Measurements from ENCODE around the gene CCDC190.

DNA sequence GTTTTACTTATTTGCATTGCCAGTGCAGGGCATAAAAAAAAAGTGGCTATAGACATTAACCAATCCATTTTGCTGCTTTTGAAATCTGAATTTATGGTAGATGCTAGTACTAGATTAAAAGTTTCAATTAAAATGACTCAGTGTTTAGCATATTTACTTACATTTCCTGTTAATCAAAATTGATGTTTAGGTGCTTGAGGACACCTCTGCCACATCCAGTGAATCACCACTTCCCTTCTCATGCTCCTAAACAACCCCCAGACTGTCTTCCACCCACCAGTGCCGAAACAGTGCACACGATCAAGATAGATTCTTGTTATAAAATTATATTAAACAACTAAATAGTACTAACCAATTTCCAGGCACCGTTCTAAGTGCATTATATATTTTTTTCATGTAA is 37.7 kb downstream of the CCDC190 start:
- TF ChIP-seq EP300 (IDR thresholded peaks at IDR 0.05) (no peak), CTCF (IDR thresholded peaks at IDR 0.05) (no peak), POLR2A (IDR thresholded peaks at IDR 0.05) (no peak)

Measured in ovary (tissue), 3 donors.